ENCODE data around the gene VAT1L. TPM values are rescaled to one million over a fixed set of nuclear protein-coding genes. Genes with fewer than 3 reads are reported as not detected.
A peak's percentile ranks its signal among the peaks of the same experiment; 100 is the strongest.

VAT1L gene
- total RNA-seq, 1 experiment from 2014 or later: not detected

- no peak for DNase-seq (ENCODE audit: low read depth, low spot score)
- in situ Hi-C loops (cut with HindIII; ENCODE audit: low pct_unique_long_range_greater_than_20kb, low sequenced_read_pairs): no loop called here
Measured at GRCh38 chr16:77949445-77949844, 161.1 kb downstream of the VAT1L start.

DNA sequence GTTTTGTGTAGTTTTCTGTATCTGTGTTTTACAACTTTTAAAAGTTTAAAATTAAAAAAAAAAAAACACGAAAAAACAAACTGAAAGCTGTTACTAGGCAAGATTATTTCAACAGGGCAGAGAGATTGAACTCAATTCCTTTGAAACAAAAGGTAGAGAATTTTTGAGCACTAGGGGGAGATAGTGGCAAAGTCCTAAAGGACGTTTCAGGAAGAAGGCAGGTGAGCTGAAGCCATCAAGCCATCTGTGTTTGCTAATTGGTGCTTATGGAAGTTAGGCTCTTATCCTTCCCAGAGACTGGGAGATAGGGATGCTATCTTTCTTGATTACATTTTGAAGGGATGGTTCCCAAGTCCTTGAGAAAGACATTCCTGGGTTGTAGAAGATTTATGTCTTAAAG is 163.4 kb downstream of the VAT1L start:
- in situ Hi-C loops (cut with HindIII; ENCODE audit: low pct_unique_long_range_greater_than_20kb, low sequenced_read_pairs): no loop called here
- peak; percentile 43 for DNase-seq (ENCODE audit: low read depth, low spot score)

DNA sequence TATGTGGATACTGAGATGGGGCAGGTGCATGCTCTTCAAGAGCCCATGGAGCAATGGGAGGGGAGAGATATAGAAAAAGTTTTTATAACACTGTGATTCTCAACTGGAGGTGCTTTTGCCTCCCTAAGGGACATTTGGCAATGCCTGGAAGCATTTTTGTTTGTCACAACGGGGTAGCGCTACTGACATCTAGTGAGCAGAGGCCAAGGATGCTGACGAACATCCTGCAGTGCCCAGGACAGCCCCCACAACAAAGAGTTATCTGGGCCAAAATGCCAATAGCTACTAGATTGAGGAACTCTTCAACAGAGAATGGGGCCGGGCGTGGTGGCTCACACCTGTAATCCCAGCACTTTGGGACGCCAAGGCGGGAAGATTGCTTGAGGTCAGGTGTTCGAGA is 166.8 kb downstream of the VAT1L start:
- in situ Hi-C loops (cut with HindIII; ENCODE audit: low pct_unique_long_range_greater_than_20kb, low sequenced_read_pairs): no loop called here
- no peak for DNase-seq (ENCODE audit: low read depth, low spot score)

DNA sequence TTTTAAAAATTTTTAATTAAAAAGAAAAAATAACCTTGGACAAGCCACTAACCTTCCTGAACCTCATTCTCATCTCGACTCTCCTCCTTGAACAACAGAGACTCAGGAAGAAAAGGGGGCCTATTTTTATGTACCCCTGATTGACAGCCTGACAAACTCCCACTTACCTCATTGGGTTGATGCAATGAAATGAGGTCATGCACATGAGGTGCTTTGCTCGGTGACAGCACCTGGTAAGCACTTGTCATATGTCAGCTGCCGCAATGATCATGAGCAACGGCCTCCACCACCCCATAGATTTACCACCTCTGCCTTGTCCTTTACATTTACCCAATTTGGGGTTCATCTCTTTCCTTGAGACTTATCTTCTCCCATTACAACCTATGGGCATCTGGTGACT is 167.9 kb downstream of the VAT1L start:
- DNase-seq (ENCODE audit: low read depth, low spot score): no peak
- in situ Hi-C loops (cut with HindIII; ENCODE audit: low pct_unique_long_range_greater_than_20kb, low sequenced_read_pairs): no loop called here

GRCh38 chr16:77960766-77961165 is 172.4 kb downstream of the VAT1L start:
- in situ Hi-C loops (cut with HindIII; ENCODE audit: low pct_unique_long_range_greater_than_20kb, low sequenced_read_pairs): no loop called here
- no peak for DNase-seq (ENCODE audit: low read depth, low spot score)

GRCh38 chr16:77961814-77962213 is 173.4 kb downstream of the VAT1L start:
- in situ Hi-C loops (cut with HindIII; ENCODE audit: low pct_unique_long_range_greater_than_20kb, low sequenced_read_pairs): no loop called here
- DNase-seq (ENCODE audit: low read depth, low spot score): no peak

DNA sequence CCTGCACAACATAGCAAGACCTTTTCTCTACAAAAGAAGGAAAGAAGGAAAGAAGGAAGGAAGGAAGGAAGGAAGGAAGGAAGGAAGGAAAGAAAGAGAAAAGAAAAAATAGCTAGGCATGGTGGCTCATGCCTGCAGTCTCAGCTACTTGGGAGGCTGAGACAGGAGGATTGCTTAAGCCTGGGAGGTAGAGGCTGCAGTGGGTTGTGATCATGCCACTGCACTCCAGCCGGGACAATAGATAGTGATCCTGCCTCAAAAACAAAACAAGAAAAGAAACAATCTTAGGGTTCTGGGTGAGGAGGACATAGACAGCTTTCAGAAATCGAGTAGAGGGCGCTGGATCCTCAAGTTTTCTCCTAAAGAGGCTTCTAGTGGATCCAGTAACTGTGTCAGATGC is 174.3 kb downstream of the VAT1L start:
- in situ Hi-C loops (cut with HindIII; ENCODE audit: low pct_unique_long_range_greater_than_20kb, low sequenced_read_pairs): no loop called here
- no peak for DNase-seq (ENCODE audit: low read depth, low spot score)

DNA sequence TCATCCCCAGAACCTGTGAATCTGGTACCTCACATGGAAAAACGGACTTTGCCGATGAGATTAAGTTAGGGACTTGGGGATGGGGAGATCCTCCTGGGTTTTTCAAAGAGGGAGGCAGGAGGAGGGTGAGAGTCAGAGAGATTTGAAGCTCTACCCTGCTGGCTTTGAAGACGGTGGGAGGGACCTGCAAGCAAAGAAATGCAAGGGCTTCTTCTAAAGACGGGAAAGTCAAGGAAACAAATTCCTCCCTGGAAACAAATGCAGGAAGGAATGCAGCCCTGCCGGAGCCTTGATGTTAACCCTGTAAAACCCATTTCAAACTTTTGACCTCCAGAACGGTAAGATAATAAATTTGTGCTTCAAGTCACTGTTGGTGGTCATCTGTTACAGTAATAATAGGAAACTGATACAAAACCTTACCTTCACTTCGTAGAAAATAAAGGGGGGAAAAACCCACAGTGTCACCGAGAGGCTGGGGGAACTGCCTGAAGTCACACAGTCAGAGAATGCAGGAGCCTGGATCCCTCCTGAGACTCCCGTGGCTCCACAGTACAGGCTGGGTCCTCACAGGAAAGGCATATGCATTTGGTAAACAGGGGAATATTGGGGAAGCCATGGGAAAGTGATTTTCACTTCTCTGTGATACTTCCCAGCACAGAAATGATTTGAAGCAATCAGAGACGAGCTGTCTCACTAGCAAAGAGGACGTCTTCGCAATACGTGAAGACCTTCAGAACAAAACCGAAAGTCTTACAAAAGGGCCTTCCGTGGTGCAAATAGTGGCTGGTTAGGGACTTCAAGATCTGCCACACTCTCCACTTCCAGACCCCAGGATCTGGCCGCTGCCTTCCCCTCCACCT is 175.1 kb downstream of the VAT1L start:
- in situ Hi-C loops (cut with HindIII; ENCODE audit: low pct_unique_long_range_greater_than_20kb, low sequenced_read_pairs): no loop called here

DNA sequence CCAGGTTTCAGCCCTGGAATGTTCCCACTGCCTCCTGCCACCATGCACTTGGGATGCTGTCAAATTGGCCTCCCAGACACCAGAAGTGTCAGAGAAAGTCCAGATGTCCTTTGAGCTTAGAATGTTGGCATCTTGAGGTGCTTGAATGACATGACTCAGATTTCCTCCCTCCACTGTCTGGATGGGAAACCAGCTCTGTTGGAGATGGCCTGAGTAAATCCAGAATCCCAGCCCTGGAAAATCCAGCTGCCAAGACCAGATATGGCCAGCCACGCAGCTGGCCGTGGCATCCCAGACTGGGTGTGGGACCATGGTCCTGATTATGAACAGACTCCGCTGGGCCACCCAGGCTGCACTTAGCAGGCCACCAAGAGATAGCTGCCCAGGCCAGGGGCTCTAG is 177.0 kb downstream of the VAT1L start:
- no peak for DNase-seq (ENCODE audit: low read depth, low spot score)
- in situ Hi-C loops (cut with HindIII; ENCODE audit: low pct_unique_long_range_greater_than_20kb, low sequenced_read_pairs): no loop called here

More for the DNA sequence above, 175.1 kb downstream of the VAT1L start:
- DNase-seq (ENCODE audit: low read depth, low spot score): no peak

DNA sequence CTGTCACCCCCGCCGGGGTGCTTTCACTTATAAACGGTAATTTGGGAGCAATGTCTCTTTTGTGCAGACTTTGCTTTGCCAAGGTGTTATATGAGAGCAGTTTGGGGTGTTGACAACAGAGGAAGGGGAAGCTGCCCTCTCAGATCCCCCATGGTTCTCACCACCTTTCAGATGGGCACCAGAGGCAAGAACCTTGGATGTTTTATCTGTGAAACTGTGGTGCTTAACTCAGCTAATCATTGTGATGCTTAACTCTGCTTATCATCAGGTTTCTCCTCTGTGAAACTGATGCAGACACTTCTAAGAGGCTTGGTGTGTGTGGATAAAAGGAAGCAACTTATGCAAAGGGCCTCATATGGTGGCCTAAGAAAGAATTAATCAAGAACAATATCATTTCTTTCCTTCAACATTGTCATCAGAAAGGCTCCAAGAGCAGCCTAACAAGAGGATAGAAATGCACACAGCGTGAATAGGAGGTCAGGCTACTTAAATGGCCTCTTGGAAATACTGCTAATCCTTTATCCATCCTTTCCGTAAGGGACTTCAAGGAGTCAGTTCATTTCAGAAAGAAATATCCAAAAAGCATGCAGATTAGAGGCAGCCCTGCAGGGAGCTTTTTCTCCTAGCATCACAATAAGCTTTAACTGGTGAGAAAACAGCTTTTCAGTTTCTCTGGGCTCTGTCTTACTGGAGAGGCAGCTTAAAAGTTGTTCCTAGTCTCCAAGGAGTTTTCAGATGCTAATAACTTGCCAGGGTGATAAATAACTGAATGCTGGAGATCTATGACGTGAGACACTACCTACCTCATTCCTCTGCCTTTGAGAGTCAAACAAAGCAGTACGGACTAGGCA is 178.9 kb downstream of the VAT1L start:
- no peak for DNase-seq (ENCODE audit: low read depth, low spot score)
- in situ Hi-C loops (cut with HindIII; ENCODE audit: low pct_unique_long_range_greater_than_20kb, low sequenced_read_pairs): no loop called here

DNA sequence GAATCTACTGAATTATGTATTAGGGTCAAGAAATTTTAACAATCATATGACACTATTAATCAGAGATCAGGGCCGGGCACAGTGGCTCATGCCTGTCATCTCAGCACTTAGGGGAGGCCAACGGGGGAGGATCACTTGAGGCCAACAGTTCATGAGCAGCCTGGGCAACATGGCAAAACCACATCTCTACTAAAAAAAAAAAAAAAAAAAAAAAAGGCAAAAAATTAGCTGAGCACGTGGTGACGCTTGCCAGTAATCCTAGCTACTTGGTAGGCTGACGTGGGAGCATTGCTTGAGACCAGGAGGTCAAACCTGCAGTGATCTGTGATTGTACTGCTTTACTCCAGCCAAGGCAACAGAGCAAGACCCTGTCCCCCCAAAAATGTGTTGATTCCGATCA is 181.5 kb downstream of the VAT1L start:
- in situ Hi-C loops (cut with HindIII; ENCODE audit: low pct_unique_long_range_greater_than_20kb, low sequenced_read_pairs): no loop called here
- DNase-seq (ENCODE audit: low read depth, low spot score): no peak

DNA sequence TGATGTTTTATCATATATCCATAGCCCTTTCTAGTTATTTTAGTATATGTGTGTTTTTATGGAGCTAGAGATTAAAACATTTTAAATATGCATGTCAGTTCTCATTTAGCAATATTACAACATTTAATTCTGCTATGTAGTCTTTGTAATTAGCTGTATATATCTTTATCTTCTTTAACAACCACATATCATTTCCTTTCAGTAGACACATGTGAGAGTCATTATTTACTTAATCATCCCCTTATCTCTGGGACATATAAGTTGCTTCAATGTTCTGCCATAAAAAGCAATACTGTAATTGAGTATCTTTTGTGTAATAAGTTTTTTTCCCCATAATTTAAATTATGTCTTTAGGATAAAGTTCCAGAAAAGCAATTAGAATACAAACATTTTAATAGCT is 182.0 kb downstream of the VAT1L start:
- no peak for DNase-seq (ENCODE audit: low read depth, low spot score)
- in situ Hi-C loops (cut with HindIII; ENCODE audit: low pct_unique_long_range_greater_than_20kb, low sequenced_read_pairs): no loop called here

DNA sequence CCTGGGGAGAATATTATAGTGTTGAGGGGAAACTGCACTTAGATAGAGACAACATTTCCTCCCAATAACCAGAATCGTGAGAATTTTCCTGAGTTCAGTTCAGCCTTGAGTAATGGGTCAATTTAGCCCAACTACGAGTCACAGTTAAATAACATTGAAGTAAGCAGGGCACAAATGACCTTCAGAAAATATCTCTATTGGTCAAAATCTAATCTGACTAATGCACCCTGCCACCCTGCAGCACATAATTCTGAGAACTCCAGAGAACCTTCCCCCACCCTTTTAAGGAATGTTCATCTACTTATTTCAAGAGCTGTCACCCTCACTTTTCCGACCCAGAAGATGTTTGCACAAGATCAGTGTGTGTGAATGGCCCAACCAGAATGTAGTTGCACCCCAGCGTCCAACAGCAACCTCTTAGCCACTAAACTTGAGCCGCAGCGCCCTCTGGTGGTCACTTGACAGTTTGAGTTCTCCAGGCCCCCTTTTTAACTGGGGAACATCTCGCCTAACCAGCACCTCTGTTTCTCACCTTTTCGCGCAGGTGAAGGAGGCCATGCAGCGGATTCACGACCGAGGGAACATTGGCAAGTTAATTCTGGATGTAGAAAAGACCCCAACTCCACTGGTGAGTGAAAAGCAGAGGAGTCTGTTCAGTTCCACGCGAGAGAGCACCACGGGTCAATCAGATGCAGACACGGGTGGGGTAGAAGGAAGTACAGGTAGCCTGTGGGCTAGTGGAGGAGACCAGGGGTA is 183.1 kb downstream of the VAT1L start:
- in situ Hi-C loops (cut with HindIII; ENCODE audit: low pct_unique_long_range_greater_than_20kb, low sequenced_read_pairs): no loop called here
- DNase-seq (ENCODE audit: low read depth, low spot score): peak; percentile 72

DNA sequence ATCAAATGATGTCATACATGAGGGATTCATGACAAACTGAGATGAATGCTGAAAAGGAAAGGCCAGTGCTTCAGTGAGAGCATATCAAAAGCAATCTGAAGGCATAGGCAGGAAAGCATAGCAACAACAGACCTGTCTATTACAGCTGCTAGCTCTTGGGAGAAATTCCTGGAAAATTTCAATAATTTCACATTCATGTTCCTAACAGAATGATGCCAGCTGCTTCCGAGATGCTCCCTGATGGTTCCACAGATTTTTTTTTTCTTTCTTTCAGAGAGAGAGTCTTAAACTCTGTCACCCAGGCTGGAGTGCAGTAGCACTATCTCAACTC is 183.7 kb downstream of the VAT1L start:
- DNase-seq (ENCODE audit: low read depth, low spot score): no peak
- in situ Hi-C loops (cut with HindIII; ENCODE audit: low pct_unique_long_range_greater_than_20kb, low sequenced_read_pairs): no loop called here

- in situ Hi-C loops (cut with HindIII; ENCODE audit: low pct_unique_long_range_greater_than_20kb, low sequenced_read_pairs): no loop called here
- no peak for DNase-seq (ENCODE audit: low read depth, low spot score)
Measured at GRCh38 chr16:77974883-77975282, 186.5 kb downstream of the VAT1L start.

DNA sequence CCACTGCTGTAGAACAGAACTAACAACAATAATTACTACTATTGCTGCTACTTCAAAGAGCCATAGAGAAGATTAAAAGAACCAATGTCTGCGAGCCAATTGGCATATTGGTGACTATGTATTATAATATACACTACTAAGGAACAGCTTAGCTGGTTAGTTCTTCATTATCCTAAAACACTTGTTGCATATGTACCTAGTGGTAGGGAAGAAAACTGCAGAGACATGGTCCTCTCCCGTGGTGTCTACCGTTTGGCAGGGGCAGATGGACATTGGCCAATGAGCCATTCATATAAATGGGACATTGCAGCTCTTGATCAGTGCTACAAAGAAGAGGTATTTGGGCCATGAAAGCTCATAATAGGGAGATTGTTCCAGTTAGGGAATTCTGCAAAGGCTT is 187.6 kb downstream of the VAT1L start:
- in situ Hi-C loops (cut with HindIII; ENCODE audit: low pct_unique_long_range_greater_than_20kb, low sequenced_read_pairs): no loop called here
- peak; percentile 4 for DNase-seq (ENCODE audit: low read depth, low spot score)

- DNase-seq (ENCODE audit: low read depth, low spot score): no peak
- in situ Hi-C loops (cut with HindIII; ENCODE audit: low pct_unique_long_range_greater_than_20kb, low sequenced_read_pairs): no loop called here
Measured at GRCh38 chr16:77977339-77977738, 189.0 kb downstream of the VAT1L start.

- in situ Hi-C loops (cut with HindIII; ENCODE audit: low pct_unique_long_range_greater_than_20kb, low sequenced_read_pairs): no loop called here
- no peak for DNase-seq (ENCODE audit: low read depth, low spot score)
Measured at GRCh38 chr16:77985111-77985510, 196.7 kb downstream of the VAT1L start.

All from SK-MEL-5 (cell line).